Nephron (organoid): ENCODE results near the gene SPIRE1.
A peak's percentile ranks its signal among the peaks of the same experiment; 100 is the strongest.

ENCODE experiments used
- H3K27ac Mint-ChIP-seq, 3 experiments: 2 replicates each; pipeline ENCODE4 v1.8.0; 2020; ENCODE audit warnings: mixed read lengths in 3 of 3, mild to moderate bottlenecking in 2 of 3, moderate library complexity in 1 of 3
- H3K27me3 Mint-ChIP-seq: 2 replicates; pipeline ENCODE4 v1.8.0; 2021; ENCODE audit warnings: low read depth, mild to moderate bottlenecking, moderate library complexity, mixed read lengths
- H3K36me3 Mint-ChIP-seq: 2 replicates; pipeline ENCODE4 v1.8.0; 2020; ENCODE audit warnings: low read depth, mixed read lengths
- H3K4me1 Mint-ChIP-seq: 2 replicates; pipeline ENCODE4 v1.8.0; 2020; ENCODE audit warnings: mixed read lengths
- H3K4me3 Mint-ChIP-seq, 3 experiments: 2 replicates each; pipeline ENCODE4 v1.8.0; 2020; ENCODE audit warnings: mild to moderate bottlenecking in 3 of 3, mixed read lengths in 3 of 3, moderate library complexity in 2 of 3
- H3K9me3 Mint-ChIP-seq: 2 replicates; pipeline ENCODE4 v1.8.0; 2020; ENCODE audit warnings: mixed read lengths
- TF ChIP-seq, protein P1 (sequence below), 3 experiments: fragments of 200-600 bp; sonication (generic); IDR thresholded peaks; one replicate each; pipeline ENCODE4 v1.5.0; 2021; ENCODE audit warnings: antibody characterized with exemption in 3 of 3; ENCODE audit not compliant: unreplicated experiment in 3 of 3

Gene SPIRE1

DNA sequence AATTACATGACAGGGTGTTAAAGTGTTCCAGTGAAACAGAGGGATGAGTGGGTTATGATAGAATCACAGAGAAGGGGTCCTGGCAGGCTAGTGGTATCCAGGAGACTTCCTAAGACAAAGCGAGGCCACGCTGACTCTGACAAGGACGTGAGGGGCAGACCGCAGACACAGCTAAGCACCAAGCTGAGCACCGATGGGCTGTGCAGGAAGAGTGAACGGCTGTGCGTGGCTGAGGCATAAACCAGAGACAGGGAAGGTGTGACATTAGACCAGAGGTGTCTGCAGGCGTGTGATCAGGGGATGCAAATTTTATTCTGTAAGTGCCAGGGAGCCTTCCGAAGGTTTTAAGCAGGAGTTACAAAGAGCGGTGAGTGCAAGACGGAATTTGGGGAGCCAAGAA is 180.3 kb downstream of the SPIRE1 start:
- H3K27ac Mint-ChIP-seq: no peak overlapping the region
- peaks cover 25% of the 10 kb centered on the region for H3K36me3 Mint-ChIP-seq
- TF ChIP-seq, protein P1, sequence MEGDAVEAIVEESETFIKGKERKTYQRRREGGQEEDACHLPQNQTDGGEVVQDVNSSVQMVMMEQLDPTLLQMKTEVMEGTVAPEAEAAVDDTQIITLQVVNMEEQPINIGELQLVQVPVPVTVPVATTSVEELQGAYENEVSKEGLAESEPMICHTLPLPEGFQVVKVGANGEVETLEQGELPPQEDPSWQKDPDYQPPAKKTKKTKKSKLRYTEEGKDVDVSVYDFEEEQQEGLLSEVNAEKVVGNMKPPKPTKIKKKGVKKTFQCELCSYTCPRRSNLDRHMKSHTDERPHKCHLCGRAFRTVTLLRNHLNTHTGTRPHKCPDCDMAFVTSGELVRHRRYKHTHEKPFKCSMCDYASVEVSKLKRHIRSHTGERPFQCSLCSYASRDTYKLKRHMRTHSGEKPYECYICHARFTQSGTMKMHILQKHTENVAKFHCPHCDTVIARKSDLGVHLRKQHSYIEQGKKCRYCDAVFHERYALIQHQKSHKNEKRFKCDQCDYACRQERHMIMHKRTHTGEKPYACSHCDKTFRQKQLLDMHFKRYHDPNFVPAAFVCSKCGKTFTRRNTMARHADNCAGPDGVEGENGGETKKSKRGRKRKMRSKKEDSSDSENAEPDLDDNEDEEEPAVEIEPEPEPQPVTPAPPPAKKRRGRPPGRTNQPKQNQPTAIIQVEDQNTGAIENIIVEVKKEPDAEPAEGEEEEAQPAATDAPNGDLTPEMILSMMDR (IDR thresholded peaks at IDR 0.05; ENCODE audit: unreplicated experiment in 3 of 3): no peak
- H3K27me3 Mint-ChIP-seq: no peaks in the 10 kb centered on the region
- no peaks in the 10 kb centered on the region for H3K4me1 Mint-ChIP-seq
- H3K4me3 Mint-ChIP-seq: no peak overlapping the region
- H3K9me3 Mint-ChIP-seq: no peaks in the 10 kb centered on the region

DNA sequence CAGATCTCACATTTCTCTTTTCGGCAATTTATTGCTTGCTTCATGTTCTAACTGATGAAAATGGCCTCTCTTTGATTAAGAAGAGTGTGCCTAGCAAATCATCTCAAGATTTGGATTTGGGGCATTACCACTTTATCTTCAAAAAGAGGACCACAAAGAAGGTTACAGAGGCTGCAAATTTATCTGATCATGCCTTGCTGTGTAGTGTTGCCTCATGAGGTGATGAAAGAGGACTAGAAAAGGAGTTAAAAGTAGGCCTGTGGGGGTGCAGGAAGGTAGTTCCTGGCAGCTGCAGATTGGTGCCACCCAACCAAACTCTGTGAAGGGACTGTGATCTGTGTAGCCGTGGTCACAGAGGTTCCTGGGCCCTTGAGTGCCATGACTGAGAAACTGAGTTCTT is 181.0 kb downstream of the SPIRE1 start:
- TF ChIP-seq, protein P1 (IDR thresholded peaks at IDR 0.05; ENCODE audit: unreplicated experiment in 3 of 3): no peak
- Mint-ChIP-seq H3K4me3 (no peak overlapping the region), H3K27me3 (no peaks in the 10 kb centered on the region), H3K27ac (no peak overlapping the region), H3K4me1 (no peaks in the 10 kb centered on the region), H3K9me3 (no peaks in the 10 kb centered on the region), H3K36me3 (peaks cover 25% of the 10 kb centered on the region)

DNA sequence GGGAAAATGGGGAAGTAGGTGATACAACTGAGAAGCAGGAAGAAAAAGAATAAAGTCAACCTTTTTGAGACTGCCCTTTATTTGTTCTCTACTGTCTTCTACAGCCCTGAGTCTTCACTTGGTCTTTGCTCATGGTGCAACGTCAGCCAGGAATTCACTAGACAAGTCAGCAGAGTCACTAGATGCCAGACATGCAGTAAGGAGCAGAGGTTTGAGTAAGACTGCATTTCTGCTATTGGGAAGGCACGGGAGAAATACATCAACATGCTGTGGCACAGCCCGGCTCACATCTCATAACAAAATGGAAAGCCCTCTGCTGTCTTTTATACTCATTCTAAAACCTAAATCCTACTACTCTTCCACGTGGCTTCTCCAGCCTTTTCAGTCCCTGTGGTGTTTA is 183.0 kb downstream of the SPIRE1 start:
- no peaks in the 10 kb centered on the region for H3K9me3 Mint-ChIP-seq
- no peak overlapping the region for H3K4me3 Mint-ChIP-seq
- no peaks in the 10 kb centered on the region for H3K4me1 Mint-ChIP-seq
- H3K27ac Mint-ChIP-seq: no peak overlapping the region
- TF ChIP-seq, protein P1 (IDR thresholded peaks at IDR 0.05; ENCODE audit: unreplicated experiment in 3 of 3): no peak
- no peaks in the 10 kb centered on the region for H3K27me3 Mint-ChIP-seq
- peaks cover 25% of the 10 kb centered on the region for H3K36me3 Mint-ChIP-seq

DNA sequence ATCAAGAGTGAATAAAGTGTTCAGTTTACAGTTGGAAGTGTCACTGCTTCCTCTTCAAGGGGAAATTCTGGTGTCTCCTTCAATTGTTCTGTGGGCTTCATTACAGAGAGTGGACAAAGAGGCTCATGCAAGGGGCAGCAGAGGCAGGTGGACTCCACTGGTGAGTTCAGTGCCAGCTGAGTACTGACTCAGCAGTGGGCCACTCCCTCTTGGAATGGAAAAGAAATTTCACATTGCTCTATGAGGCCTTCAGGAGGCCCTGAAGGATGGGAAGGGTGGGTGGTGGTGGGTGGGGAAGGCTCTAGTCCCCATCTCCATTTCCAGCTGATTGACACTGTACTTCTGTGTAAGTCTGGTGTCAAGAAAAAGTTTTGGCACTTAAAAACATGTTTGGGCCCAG is 183.8 kb downstream of the SPIRE1 start:
- H3K27me3 Mint-ChIP-seq: no peaks in the 10 kb centered on the region
- H3K27ac Mint-ChIP-seq: no peak overlapping the region
- no peaks in the 10 kb centered on the region for H3K9me3 Mint-ChIP-seq
- TF ChIP-seq, protein P1 (IDR thresholded peaks at IDR 0.05; ENCODE audit: unreplicated experiment in 3 of 3): no peak
- no peak overlapping the region for H3K4me3 Mint-ChIP-seq
- peaks cover 25% of the 10 kb centered on the region for H3K36me3 Mint-ChIP-seq
- H3K4me1 Mint-ChIP-seq: no peaks in the 10 kb centered on the region

DNA sequence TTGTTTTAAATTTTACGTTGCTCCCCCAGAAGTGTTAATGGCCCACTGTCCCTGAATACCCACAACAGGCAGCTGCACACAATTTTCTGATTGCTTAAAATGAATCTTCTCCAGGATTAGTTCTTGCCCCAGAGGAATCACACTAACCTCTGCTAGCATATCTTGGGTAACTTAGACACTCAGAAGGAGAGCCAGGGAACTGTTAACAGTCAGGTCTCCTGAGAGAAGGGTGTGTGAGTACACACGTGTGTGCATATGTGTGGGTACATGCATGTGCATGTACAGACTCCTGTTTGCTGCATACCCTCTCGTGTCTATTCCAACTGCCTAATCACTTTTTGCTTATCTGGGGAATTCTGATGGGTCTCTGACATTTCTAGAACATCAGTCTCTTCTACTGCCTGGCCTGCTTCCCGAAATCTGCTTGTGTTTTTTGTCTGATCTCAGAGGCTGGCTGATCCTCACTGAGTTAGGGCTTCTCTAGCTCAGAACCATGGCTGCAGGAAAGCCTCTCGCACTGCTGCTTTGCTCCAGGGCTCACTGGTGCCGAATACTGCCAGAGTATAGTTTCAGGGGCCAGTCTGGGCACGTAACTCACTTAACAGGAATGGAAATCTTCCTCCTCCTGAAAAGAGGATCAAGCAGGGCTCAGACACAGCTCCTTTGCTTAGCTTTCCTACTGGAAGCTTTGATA is 187.4 kb downstream of the SPIRE1 start:
- Mint-ChIP-seq H3K9me3 (no peaks in the 10 kb centered on the region), H3K4me1 (no peaks in the 10 kb centered on the region)
- TF ChIP-seq, protein P1 (IDR thresholded peaks at IDR 0.05; ENCODE audit: unreplicated experiment in 3 of 3): no peak

DNA sequence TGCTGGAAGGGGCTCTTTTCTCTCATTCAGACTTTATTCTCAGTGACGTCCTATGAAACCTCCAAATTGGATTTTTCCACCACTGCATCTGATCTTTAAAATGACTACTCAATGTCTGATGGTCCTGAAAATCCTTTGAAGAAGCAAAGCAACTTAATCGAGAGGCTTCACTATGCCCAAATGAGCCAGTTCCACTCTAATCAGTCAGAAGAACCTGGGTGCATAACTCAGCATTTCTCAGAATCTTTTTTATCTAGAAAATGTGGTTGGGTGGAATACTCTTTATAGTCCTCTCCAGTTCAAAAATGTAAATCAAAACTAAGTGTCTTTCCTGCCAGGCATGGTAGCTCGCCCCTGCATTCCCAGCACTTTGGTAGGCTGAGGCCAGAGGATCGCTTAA is 189.5 kb downstream of the SPIRE1 start:
- no peaks in the 10 kb centered on the region for H3K9me3 Mint-ChIP-seq
- no peaks in the 10 kb centered on the region for H3K4me1 Mint-ChIP-seq

More for the DNA sequence above, 187.4 kb downstream of the SPIRE1 start:
- H3K27me3 Mint-ChIP-seq: no peaks in the 10 kb centered on the region
- peak overlapping the region in 2 of 3 experiments; percentile 2 to 20 for H3K27ac Mint-ChIP-seq
- no peak overlapping the region for H3K4me3 Mint-ChIP-seq
- peaks cover 8% of the 10 kb centered on the region for H3K36me3 Mint-ChIP-seq

More for the DNA sequence above, 189.5 kb downstream of the SPIRE1 start:
- H3K27me3 Mint-ChIP-seq: no peaks in the 10 kb centered on the region
- H3K27ac Mint-ChIP-seq: no peak overlapping the region
- TF ChIP-seq, protein P1 (IDR thresholded peaks at IDR 0.05; ENCODE audit: unreplicated experiment in 3 of 3): no peak
- H3K36me3 Mint-ChIP-seq: peaks cover 14% of the 10 kb centered on the region
- H3K4me3 Mint-ChIP-seq: no peak overlapping the region
